RWPE2 (cell line): ENCODE data around the gene IDH2.

Experiments
- ATAC-seq: fragments of 200-7000 bp; cut with Tn5 transposase; 3 replicates; pipeline ENCODE4 v1.9.1; 2021; ENCODE audit warnings: low read depth
- DNase-seq: peaks from one replicate; pipeline ENCODE4 v3.0.0-alpha.2; 2020; ENCODE audit warnings: low spot score
- H3K27ac ChIP-seq: fragments of 450-650 bp; 2 replicates; pipeline ENCODE4 v1.5.1; 2017; ENCODE audit warnings: mild to moderate bottlenecking; ENCODE audit not compliant: poor library complexity, severe bottlenecking
- H3K27me3 ChIP-seq: fragments of 250-450 bp; sonication (Bioruptor Pico); 2 replicates; pipeline ENCODE4 v1.5.1; 2021; ENCODE audit warnings: mild to moderate bottlenecking, moderate library complexity; ENCODE audit not compliant: insufficient read depth, poor library complexity, severe bottlenecking
- H3K36me3 ChIP-seq: fragments of 250-450 bp; sonication (Bioruptor Pico); 2 replicates; pipeline ENCODE4 v1.5.1; 2020; ENCODE audit warnings: low read depth, mild to moderate bottlenecking, moderate library complexity
- H3K4me1 ChIP-seq: fragments of 250-450 bp; sonication (Bioruptor Pico); 2 replicates; pipeline ENCODE4 v1.5.1; 2021; ENCODE audit warnings: mild to moderate bottlenecking, moderate library complexity; ENCODE audit not compliant: insufficient read depth, poor library complexity, severe bottlenecking
- H3K4me3 ChIP-seq: fragments of 250-450 bp; sonication (Bioruptor Pico); 2 replicates; pipeline ENCODE4 v1.5.1; 2021; ENCODE audit warnings: mild to moderate bottlenecking, moderate library complexity; ENCODE audit not compliant: severe bottlenecking
- H3K9me3 ChIP-seq: fragments of 250-450 bp; sonication (Bioruptor Pico); 2 replicates; pipeline ENCODE4 v1.5.1; 2021; ENCODE audit warnings: mild to moderate bottlenecking, moderate library complexity; ENCODE audit not compliant: severe bottlenecking
- CTCF ChIP-seq: fragments of 450-650 bp; IDR thresholded peaks from one replicate; pipeline ENCODE4 v1.5.1; 2017; ENCODE audit warnings: mild to moderate bottlenecking, moderate library complexity; ENCODE audit not compliant: poor library complexity, severe bottlenecking

IDH2 gene

GRCh38 chr15:90033448-90033847 lies 68.8 kb downstream of the IDH2 start:
- H3K27ac ChIP-seq, result peak overlapping the region; percentile 53
- no peaks in the 10 kb centered on the region for H3K27me3 ChIP-seq
- no peak overlapping the region for H3K4me3 ChIP-seq
- peaks cover under 1% of the 10 kb centered on the region; the same call in 1 of the 2 replicates for H3K36me3 ChIP-seq
- no peaks in the 10 kb centered on the region for H3K9me3 ChIP-seq
- ATAC-seq (no peak), DNase-seq (peak; percentile 29)
- no peak for TF ChIP-seq CTCF
- H3K4me1 ChIP-seq, result peaks cover 43% of the 10 kb centered on the region
